Measurements from ENCODE around the gene VWA2. TPM values are rescaled to one million over a fixed set of nuclear protein-coding genes. Genes with fewer than 3 reads are reported as not detected.

Gene VWA2
- total RNA-seq, 1 donor from 2014 or later = 15.0 TPM

GRCh38 chr10:114206902-114207301 is 32.2 kb upstream of the VWA2 start:
- Mint-ChIP-seq H3K4me1 (peaks cover 2% of the 10 kb centered on the region), H3K27ac (no peak overlapping the region), H3K9me3 (no peaks in the 10 kb centered on the region), H3K27me3 (ENCODE audit: low read depth) (no peaks in the 10 kb centered on the region), H3K36me3 (no peaks in the 10 kb centered on the region), H3K4me3 (no peak overlapping the region)
- DNase-seq (ENCODE audit: low spot score in 2 of 2, unreplicated experiment in 2 of 2) = no peak
- TF ChIP-seq, protein P1, sequence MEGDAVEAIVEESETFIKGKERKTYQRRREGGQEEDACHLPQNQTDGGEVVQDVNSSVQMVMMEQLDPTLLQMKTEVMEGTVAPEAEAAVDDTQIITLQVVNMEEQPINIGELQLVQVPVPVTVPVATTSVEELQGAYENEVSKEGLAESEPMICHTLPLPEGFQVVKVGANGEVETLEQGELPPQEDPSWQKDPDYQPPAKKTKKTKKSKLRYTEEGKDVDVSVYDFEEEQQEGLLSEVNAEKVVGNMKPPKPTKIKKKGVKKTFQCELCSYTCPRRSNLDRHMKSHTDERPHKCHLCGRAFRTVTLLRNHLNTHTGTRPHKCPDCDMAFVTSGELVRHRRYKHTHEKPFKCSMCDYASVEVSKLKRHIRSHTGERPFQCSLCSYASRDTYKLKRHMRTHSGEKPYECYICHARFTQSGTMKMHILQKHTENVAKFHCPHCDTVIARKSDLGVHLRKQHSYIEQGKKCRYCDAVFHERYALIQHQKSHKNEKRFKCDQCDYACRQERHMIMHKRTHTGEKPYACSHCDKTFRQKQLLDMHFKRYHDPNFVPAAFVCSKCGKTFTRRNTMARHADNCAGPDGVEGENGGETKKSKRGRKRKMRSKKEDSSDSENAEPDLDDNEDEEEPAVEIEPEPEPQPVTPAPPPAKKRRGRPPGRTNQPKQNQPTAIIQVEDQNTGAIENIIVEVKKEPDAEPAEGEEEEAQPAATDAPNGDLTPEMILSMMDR (IDR thresholded peaks at IDR 0.05; ENCODE audit: unreplicated experiment) = no peak

GRCh38 chr10:114207349-114207748 is 31.7 kb upstream of the VWA2 start:
- TF ChIP-seq, protein P1 (IDR thresholded peaks at IDR 0.05; ENCODE audit: unreplicated experiment) = no peak
- DNase-seq (ENCODE audit: low spot score in 2 of 2, unreplicated experiment in 2 of 2) = no peak
- Mint-ChIP-seq H3K27ac (no peak overlapping the region), H3K4me1 (no peaks in the 10 kb centered on the region), H3K4me3 (no peak overlapping the region), H3K27me3 (ENCODE audit: low read depth) (no peaks in the 10 kb centered on the region), H3K9me3 (no peaks in the 10 kb centered on the region), H3K36me3 (no peaks in the 10 kb centered on the region)

DNA sequence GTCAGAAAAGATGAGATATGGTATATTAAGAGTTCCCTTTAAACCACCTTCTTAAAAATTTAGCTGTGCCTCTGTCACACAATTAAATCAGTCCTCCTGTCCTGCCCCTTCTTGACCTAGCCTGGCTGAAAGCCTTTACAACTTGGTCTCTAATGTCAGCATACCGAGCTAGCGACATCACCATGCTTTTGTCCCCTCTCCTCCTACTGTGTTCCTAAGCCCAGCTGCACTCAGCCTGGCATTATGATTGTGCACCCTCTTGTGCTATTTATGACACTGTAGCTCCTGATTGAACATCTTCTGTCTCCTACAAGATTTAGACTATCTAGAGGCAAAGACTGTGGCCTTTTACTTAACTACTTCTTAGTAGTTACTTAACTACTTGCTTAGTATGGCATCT is 30.7 kb upstream of the VWA2 start:
- no peaks in the 10 kb centered on the region for H3K36me3 Mint-ChIP-seq
- no peak for DNase-seq (ENCODE audit: low spot score in 2 of 2, unreplicated experiment in 2 of 2)

DNA sequence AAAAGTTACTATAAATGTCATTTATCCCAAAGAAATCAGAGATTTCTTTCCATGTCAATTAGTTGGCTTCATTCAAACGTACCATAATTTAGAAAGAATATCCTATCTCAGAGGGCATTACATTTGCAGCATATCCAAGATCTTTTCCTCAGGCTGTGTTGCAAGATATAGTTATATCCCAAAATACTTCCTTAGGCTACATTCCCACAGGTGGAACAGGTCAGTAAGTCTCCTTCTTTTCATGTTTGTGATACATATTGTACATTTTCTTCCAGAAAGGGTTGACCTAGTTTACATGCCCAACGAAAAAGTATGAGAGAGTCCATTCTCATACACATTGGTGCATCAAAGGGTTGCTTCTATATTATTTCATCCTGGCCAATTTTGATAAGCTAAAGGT is 26.9 kb upstream of the VWA2 start:
- no peak for DNase-seq (ENCODE audit: low spot score in 2 of 2, unreplicated experiment in 2 of 2)
- TF ChIP-seq, protein P1 (IDR thresholded peaks at IDR 0.05; ENCODE audit: unreplicated experiment) = no peak
- Mint-ChIP-seq H3K4me3 (no peak overlapping the region), H3K36me3 (no peaks in the 10 kb centered on the region), H3K9me3 (peaks cover 6% of the 10 kb centered on the region), H3K4me1 (no peaks in the 10 kb centered on the region), H3K27ac (no peak overlapping the region), H3K27me3 (ENCODE audit: low read depth) (no peaks in the 10 kb centered on the region)

More for the DNA sequence above, 30.7 kb upstream of the VWA2 start:
- no peak overlapping the region for H3K4me3 Mint-ChIP-seq
- H3K27ac Mint-ChIP-seq = no peak overlapping the region
- H3K4me1 Mint-ChIP-seq = no peaks in the 10 kb centered on the region
- H3K27me3 Mint-ChIP-seq (ENCODE audit: low read depth) = no peaks in the 10 kb centered on the region
- H3K9me3 Mint-ChIP-seq = no peaks in the 10 kb centered on the region
- TF ChIP-seq, protein P1 (IDR thresholded peaks at IDR 0.05; ENCODE audit: unreplicated experiment) = no peak

DNA sequence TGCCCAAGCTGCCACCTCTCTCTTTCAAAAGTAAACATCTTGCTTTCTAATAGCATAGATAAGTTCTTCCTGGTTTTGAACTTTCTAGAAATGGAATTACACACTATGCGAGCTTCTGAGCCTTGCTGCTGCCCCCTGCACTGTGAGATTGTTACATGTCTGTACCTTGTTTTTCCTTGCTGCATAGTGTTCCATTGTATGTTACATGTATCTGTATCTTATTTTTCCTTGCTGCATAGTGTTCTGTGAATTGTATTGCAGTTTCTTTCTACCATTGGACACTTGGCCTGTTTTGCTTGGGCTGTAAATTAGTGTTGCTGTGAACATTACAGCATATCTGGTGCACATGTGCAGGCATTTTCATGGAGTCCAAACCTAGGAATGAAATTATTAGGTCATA is 24.0 kb upstream of the VWA2 start:
- Mint-ChIP-seq H3K4me3 (no peak overlapping the region), H3K4me1 (no peaks in the 10 kb centered on the region), H3K27ac (no peak overlapping the region), H3K27me3 (ENCODE audit: low read depth) (peaks cover 4% of the 10 kb centered on the region), H3K36me3 (no peaks in the 10 kb centered on the region), H3K9me3 (peaks cover 6% of the 10 kb centered on the region)
- no peak for DNase-seq (ENCODE audit: low spot score in 2 of 2, unreplicated experiment in 2 of 2)
- TF ChIP-seq, protein P1 (IDR thresholded peaks at IDR 0.05; ENCODE audit: unreplicated experiment) = no peak

- peaks cover 22% of the 10 kb centered on the region for H3K27me3 Mint-ChIP-seq (ENCODE audit: low read depth)
- TF ChIP-seq, protein P1 (IDR thresholded peaks at IDR 0.05; ENCODE audit: unreplicated experiment) = no peak
- H3K4me1 Mint-ChIP-seq = peaks cover 2% of the 10 kb centered on the region
- H3K27ac Mint-ChIP-seq = no peak overlapping the region
- no peak for DNase-seq (ENCODE audit: low spot score in 2 of 2, unreplicated experiment in 2 of 2)
- H3K9me3 Mint-ChIP-seq = peaks cover 2% of the 10 kb centered on the region
- H3K36me3 Mint-ChIP-seq = no peaks in the 10 kb centered on the region
- no peak overlapping the region for H3K4me3 Mint-ChIP-seq
Measured at GRCh38 chr10:114220281-114220680, 18.8 kb upstream of the VWA2 start.
